H9 (cell line): ENCODE measurements around the gene CREBRF. TPM values are rescaled to one million over a fixed set of nuclear protein-coding genes. Genes with fewer than 3 reads are reported as not detected.

Experiments
- DNase-seq: peaks from one replicate; pipeline ENCODE4 v3.0.0-alpha.2; 2017
- H2AFZ ChIP-seq: one replicate; pipeline ENCODE4 v1.6.1; 2013; ENCODE audit warnings: mild to moderate bottlenecking, low read length, control low read depth, moderate library complexity
- H2AK5ac ChIP-seq: 2 replicates; pipeline ENCODE4 v1.6.1; 2013; ENCODE audit warnings: low read length, control low read depth, mixed read lengths; ENCODE audit not compliant: insufficient read length
- H2BK120ac ChIP-seq: one replicate; pipeline ENCODE4 v1.6.1; 2013; ENCODE audit warnings: low read depth, mild to moderate bottlenecking, low read length, control low read depth, inconsistent platforms; ENCODE audit not compliant: poor library complexity, severe bottlenecking
- H2BK12ac ChIP-seq: 2 replicates; pipeline ENCODE4 v1.6.1; 2013; ENCODE audit warnings: low read length, control low read depth, mixed read lengths, low read depth; ENCODE audit not compliant: insufficient read length
- H2BK15ac ChIP-seq: 2 replicates; pipeline ENCODE4 v1.6.1; 2013; ENCODE audit warnings: low read depth, low read length, control low read depth
- H2BK20ac ChIP-seq: one replicate; pipeline ENCODE4 v1.6.1; 2013; ENCODE audit warnings: low read depth, mild to moderate bottlenecking, low read length, control low read depth, inconsistent platforms; ENCODE audit not compliant: poor library complexity, severe bottlenecking
- H2BK5ac ChIP-seq: 2 replicates; pipeline ENCODE4 v1.6.1; 2013; ENCODE audit warnings: low read length, control low read depth, mixed read lengths; ENCODE audit not compliant: insufficient read length
- H3K14ac ChIP-seq: 2 replicates; pipeline ENCODE4 v1.6.1; 2013; ENCODE audit warnings: low read length, control low read depth; ENCODE audit not compliant: insufficient read depth
- H3K18ac ChIP-seq: 2 replicates; pipeline ENCODE4 v1.6.1; 2013; ENCODE audit warnings: low read depth, mild to moderate bottlenecking, mixed read lengths, low read length, control low read depth; ENCODE audit not compliant: insufficient read length
- H3K23ac ChIP-seq: 2 replicates; pipeline ENCODE4 v1.6.1; 2013; ENCODE audit warnings: low read length, control low read depth, mixed read lengths, low read depth; ENCODE audit not compliant: insufficient read length
- H3K23me2 ChIP-seq: 2 replicates; pipeline ENCODE4 v1.6.1; 2013; ENCODE audit warnings: low read depth, mild to moderate bottlenecking, mixed read lengths, low read length, control low read depth; ENCODE audit not compliant: insufficient read length, poor library complexity, severe bottlenecking
- H3K27ac ChIP-seq: 2 replicates; pipeline ENCODE4 v1.5.1; 2013; ENCODE audit warnings: low read length, control low read depth, mixed read lengths, low read depth; ENCODE audit not compliant: insufficient read length
- H3K27me3 ChIP-seq: 2 replicates; pipeline ENCODE4 v1.6.1; 2013; ENCODE audit warnings: low read length, control low read depth, inconsistent platforms; ENCODE audit not compliant: insufficient read depth
- H3K4ac ChIP-seq: 2 replicates; pipeline ENCODE4 v1.6.1; 2013; ENCODE audit warnings: low read depth, mild to moderate bottlenecking, control low read depth, inconsistent platforms, low read length, moderate library complexity
- H3K4me1 ChIP-seq: 2 replicates; pipeline ENCODE4 v1.6.1; 2013; ENCODE audit warnings: low read length, control low read depth, inconsistent platforms; ENCODE audit not compliant: insufficient read depth
- H3K4me2 ChIP-seq: 2 replicates; pipeline ENCODE4 v1.6.1; 2013; ENCODE audit warnings: low read length, control low read depth, mixed read lengths; ENCODE audit not compliant: insufficient read length, insufficient read depth
- H3K56ac ChIP-seq: 2 replicates; pipeline ENCODE4 v1.6.1; 2013; ENCODE audit warnings: low read depth, mild to moderate bottlenecking, mixed read lengths, low read length, control low read depth; ENCODE audit not compliant: insufficient read length
- H3K79me1 ChIP-seq: 2 replicates; pipeline ENCODE4 v1.6.1; 2013; ENCODE audit warnings: low read depth, mild to moderate bottlenecking, moderate library complexity, low read length, control low read depth, inconsistent platforms; ENCODE audit not compliant: insufficient read depth, poor library complexity, severe bottlenecking
- H3K79me2 ChIP-seq: 2 replicates; pipeline ENCODE4 v1.6.1; 2013; ENCODE audit warnings: low read length, control low read depth, inconsistent platforms; ENCODE audit not compliant: insufficient read depth
- H3K9ac ChIP-seq: 2 replicates; pipeline ENCODE4 v1.6.1; 2013; ENCODE audit warnings: low read length, control low read depth, mixed read lengths; ENCODE audit not compliant: insufficient read length; ENCODE audit errors: extremely low read depth
- H3K9me3 ChIP-seq: one replicate; pipeline ENCODE4 v1.6.1; 2013; ENCODE audit warnings: low read depth, low read length, inconsistent platforms; ENCODE audit not compliant: control insufficient read depth
- H3T11ph ChIP-seq: one replicate; pipeline ENCODE4 v1.6.1; 2013; ENCODE audit warnings: mild to moderate bottlenecking, low read length, control low read depth, inconsistent platforms
- H4K20me1 ChIP-seq: one replicate; pipeline ENCODE4 v1.6.1; 2013; ENCODE audit not compliant: control insufficient read depth, insufficient read length, insufficient read depth
- H4K5ac ChIP-seq: 2 replicates; pipeline ENCODE4 v1.6.1; 2013; ENCODE audit warnings: low read depth, mild to moderate bottlenecking, mixed read lengths, low read length, control low read depth; ENCODE audit not compliant: insufficient read length
- H4K8ac ChIP-seq: replicated peaks from 2 replicates; pipeline ENCODE4 v1.6.1; 2013; ENCODE audit warnings: low read length, control low read depth, mixed read lengths, low read depth; ENCODE audit not compliant: insufficient read length
- H4K91ac ChIP-seq: 2 replicates; pipeline ENCODE4 v1.6.1; 2013; ENCODE audit warnings: low read depth, mild to moderate bottlenecking, moderate library complexity, mixed read lengths, low read length, control low read depth; ENCODE audit not compliant: insufficient read length
- H3K27ac Mint-ChIP-seq, 3 experiments: 2 replicates in 2 of 3; 3 replicates in 1 of 3; pipeline ENCODE4 v1.8.0; 2020 to 2021; ENCODE audit warnings: mixed read lengths in 3 of 3, mild to moderate bottlenecking in 1 of 3, moderate library complexity in 1 of 3
- H3K27me3 Mint-ChIP-seq: 2 replicates; pipeline ENCODE4 v1.8.0; 2021; ENCODE audit warnings: low read depth, mild to moderate bottlenecking, moderate library complexity, mixed read lengths
- H3K36me3 Mint-ChIP-seq, 3 experiments: 2 replicates in 2 of 3; 3 replicates in 1 of 3; pipeline ENCODE4 v1.8.0; 2020 to 2021; ENCODE audit warnings: low read depth in 3 of 3, mixed read lengths in 3 of 3; ENCODE audit not compliant: insufficient read depth in 1 of 3
- H3K4me1 Mint-ChIP-seq, 2 experiments: 2 replicates each; pipeline ENCODE4 v1.8.0; 2020; ENCODE audit warnings: mixed read lengths in 2 of 2
- H3K4me3 Mint-ChIP-seq, 2 experiments: 2 replicates in 1 of 2; 3 replicates in 1 of 2; pipeline ENCODE4 v1.8.0; 2020 to 2021; ENCODE audit warnings: mild to moderate bottlenecking in 2 of 2, mixed read lengths in 2 of 2, moderate library complexity in 1 of 2
- H3K9me3 Mint-ChIP-seq, 2 experiments: 2 replicates in 1 of 2; 3 replicates in 1 of 2; pipeline ENCODE4 v1.8.0; 2020; ENCODE audit warnings: mild to moderate bottlenecking in 2 of 2, mixed read lengths in 2 of 2, moderate library complexity in 1 of 2
- total RNA-seq: library from RNA; stranded (reverse); gene quantifications from 2 replicates; pipeline ENCODE4 v1.2.1, GENCODE V29; 2021
- TF ChIP-seq, protein P1 (sequence below): fragments of 200-600 bp; sonication (generic); conservative IDR thresholded peaks from 3 replicates; pipeline ENCODE4 v1.8.0; 2021; ENCODE audit warnings: antibody characterized with exemption, mild to moderate bottlenecking

The CREBRF gene
- total RNA-seq, 1 experiment from 2014 or later, result 2.7 TPM

DNA sequence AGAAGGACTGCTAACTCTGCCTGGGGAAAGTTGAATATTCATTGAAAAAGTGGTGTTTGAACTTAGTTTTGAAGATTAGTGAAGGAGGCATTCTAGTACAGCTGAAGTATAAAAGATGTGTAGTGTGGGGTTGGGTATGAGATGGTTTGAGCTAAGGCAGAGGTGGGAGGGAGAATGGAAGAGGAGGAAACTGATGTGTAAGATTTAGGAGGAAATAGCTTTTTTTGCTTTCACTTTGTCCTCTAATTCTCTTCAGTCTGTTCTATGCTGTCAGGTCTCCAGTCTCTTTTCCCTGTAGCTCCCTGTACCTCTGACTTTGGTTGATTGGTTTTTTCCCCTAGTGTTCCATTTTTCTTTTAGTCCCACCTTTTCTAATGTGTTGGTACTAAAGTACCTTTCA lies 9.0 kb downstream of the CREBRF start:
- Histone ChIP-seq H3K4ac (no peak overlapping the region), H4K20me1 (no peaks in the 10 kb centered on the region), H3K27ac (no peak overlapping the region), H2BK20ac (no peak overlapping the region), H3K18ac (no peak overlapping the region), H3K9me3 (no peaks in the 10 kb centered on the region), H4K91ac (no peak overlapping the region), H2AK5ac (no peak overlapping the region), H2BK120ac (no peak overlapping the region), H2BK15ac (no peak overlapping the region), H3T11ph (no peak overlapping the region), H3K4me2 (no peak overlapping the region), H3K9ac (no peak overlapping the region), H2BK5ac (no peak overlapping the region), H4K5ac (no peak overlapping the region), H3K14ac (no peak overlapping the region), H2AFZ (no peak overlapping the region), H2BK12ac (no peak overlapping the region), H4K8ac (no peak overlapping the region), H3K23ac (no peak overlapping the region), H3K79me1 (no peaks in the 10 kb centered on the region), H3K79me2 (no peaks in the 10 kb centered on the region), H3K56ac (no peak overlapping the region), H3K27me3 (no peaks in the 10 kb centered on the region), H3K4me1 (no peaks in the 10 kb centered on the region), H3K23me2 (no peaks in the 10 kb centered on the region)
- no peak for DNase-seq
- no peaks in the 10 kb centered on the region for H3K4me1 Mint-ChIP-seq
- TF ChIP-seq, protein P1, sequence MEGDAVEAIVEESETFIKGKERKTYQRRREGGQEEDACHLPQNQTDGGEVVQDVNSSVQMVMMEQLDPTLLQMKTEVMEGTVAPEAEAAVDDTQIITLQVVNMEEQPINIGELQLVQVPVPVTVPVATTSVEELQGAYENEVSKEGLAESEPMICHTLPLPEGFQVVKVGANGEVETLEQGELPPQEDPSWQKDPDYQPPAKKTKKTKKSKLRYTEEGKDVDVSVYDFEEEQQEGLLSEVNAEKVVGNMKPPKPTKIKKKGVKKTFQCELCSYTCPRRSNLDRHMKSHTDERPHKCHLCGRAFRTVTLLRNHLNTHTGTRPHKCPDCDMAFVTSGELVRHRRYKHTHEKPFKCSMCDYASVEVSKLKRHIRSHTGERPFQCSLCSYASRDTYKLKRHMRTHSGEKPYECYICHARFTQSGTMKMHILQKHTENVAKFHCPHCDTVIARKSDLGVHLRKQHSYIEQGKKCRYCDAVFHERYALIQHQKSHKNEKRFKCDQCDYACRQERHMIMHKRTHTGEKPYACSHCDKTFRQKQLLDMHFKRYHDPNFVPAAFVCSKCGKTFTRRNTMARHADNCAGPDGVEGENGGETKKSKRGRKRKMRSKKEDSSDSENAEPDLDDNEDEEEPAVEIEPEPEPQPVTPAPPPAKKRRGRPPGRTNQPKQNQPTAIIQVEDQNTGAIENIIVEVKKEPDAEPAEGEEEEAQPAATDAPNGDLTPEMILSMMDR, result no peak
- no peaks in the 10 kb centered on the region for H3K27me3 Mint-ChIP-seq
- H3K36me3 Mint-ChIP-seq, result no peaks in the 10 kb centered on the region
- H3K4me3 Mint-ChIP-seq, result no peak overlapping the region
- H3K9me3 Mint-ChIP-seq, result no peaks in the 10 kb centered on the region; a peak in 1 of 5 replicates
- no peak overlapping the region; a peak in 1 of 7 replicates for H3K27ac Mint-ChIP-seq
